ENCODE measurements around the gene NUDCD2.

Gene NUDCD2, protein sequence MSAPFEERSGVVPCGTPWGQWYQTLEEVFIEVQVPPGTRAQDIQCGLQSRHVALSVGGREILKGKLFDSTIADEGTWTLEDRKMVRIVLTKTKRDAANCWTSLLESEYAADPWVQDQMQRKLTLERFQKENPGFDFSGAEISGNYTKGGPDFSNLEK

DNA sequence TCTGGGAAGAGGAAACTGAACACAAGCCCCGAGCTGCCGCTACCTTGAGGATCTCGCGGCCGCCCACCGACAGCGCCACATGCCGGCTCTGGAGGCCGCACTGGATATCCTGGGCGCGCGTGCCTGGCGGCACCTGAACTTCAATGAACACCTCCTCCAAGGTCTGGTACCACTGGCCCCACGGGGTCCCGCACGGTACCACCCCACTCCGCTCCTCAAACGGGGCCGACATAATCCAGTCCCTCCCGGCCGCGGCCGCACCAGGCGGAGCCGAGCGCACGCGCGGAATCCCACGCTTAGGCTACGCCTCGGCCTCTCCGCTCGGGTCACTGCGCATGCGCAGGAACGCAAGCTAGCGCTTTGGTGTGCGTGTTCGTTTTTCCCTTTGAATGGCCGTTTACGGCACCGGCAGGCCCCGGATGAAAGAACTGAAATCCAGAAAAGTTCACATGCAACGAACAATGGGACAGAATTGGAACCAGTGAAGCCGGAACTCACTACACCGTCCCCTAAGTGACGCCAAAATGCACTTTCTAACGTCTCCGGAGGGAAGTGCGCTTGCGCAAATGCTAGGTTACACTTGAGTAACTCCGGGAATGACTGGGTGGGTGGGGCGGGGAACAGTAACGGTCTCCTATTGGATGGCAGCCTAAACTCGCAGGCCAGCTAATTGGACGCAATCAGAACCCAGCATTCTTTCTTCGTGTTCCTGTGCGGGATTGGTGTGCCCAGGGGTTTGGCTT is at the start of gene NUDCD2:
TSS of gene NUDCD2 (minus strand) at position 284 of the 743 bp plus-strand sequence. CDS start at position 232, 52 bp downstream.
- DNase-seq (ENCODE audit: low spot score) = peak; percentile 98

DNA sequence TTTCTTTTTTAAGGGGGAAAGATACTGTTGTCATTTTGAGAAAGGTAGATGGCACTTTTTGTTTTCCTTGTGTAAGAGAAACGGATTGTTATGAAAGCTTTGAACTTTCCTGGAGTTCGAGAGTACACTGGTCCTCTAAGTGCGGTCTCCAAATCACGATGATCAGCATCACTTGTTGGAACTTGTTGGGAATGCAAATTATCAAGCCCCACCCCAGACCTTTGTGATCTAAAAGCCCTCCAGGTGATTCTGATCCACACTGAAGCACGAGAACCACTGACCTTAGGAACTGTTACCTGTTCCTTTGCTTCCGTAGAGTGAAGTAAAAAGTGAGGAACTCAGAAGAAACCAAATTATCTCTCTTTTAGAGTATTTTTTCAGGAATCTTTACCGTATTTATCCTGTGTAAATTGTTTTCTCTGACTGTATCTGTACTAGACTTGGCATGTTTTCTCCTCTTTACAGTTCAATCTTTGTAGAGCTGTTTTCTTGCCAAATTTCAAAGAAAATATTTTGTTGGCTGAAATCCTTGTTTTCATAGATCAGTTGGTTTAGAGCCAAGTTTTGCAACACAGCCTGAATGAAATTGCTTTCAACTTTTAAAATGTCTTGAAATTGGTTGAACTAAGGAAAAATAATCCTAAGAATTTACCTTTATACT is 49.5 kb upstream of the NUDCD2 start:
- peak; percentile 62 for DNase-seq (ENCODE audit: low spot score)

DNA sequence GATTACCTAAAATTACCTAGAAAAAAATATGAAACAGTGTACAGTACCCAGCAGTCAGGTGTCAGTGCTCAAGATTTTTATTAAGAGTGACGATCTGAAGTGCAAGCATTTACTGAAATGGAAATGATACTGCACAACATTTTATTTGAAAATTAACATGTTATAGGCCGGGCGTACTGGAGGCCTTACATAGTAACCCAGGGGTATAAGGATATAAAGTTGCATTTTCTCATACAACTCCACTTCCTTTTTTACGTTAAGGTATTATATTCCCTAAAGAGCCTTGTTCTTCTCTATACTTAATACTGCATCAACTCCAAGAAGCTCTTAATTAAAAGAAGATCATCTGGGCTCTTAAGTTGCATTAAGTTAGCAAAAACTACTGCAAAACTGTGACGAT is 48.9 kb upstream of the NUDCD2 start:
- peak; percentile 8 for DNase-seq (ENCODE audit: low spot score)

- peak; percentile 50 for DNase-seq (ENCODE audit: low spot score)
Observed at GRCh38 chr5:163506726-163507125, 46.8 kb upstream of the NUDCD2 start.

DNA sequence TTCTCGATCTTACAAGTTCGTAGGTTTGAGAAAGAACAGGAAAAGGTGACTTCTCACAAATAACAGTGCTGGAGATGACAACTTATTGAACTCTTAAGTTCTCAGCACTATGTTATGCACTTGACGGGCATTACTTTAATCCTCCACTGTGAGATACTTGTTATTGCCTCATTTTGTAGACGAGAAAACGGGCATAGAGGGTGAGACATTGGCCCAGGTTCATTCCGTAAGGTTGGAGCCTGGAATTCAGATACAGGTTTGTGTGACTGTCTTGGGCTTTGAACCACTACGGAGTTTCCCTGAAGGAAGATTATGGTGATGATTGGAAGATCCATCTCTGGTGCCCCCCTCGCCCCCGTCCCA is 46.2 kb upstream of the NUDCD2 start:
- no peak for DNase-seq (ENCODE audit: low spot score)

- peak; percentile 94 for DNase-seq (ENCODE audit: low spot score)
Observed at GRCh38 chr5:163505368-163506094, 45.6 kb upstream of the NUDCD2 start, which contains the start of gene MAT2B. TSS of gene MAT2B (plus strand) at chr5:163505619. CDS start at chr5:163505687, 68 bp downstream.

DNA sequence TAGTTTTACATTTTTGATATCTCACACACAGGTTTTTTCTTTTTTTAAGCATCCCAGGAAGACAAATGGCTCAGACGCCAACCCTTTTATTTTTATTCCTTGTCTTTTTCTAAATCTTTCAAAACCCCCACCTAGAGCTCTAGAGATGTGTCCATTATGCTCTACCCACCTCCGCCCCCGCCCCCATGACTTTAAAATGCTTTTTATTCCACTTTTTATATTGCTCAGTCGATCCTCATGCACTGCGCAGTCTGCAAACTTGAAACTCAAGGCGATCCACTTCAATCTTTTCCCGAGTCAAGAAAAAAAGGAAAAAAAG is 45.1 kb upstream of the NUDCD2 start:
- DNase-seq (ENCODE audit: low spot score) = no peak

GRCh38 chr5:163504079-163504931 is 44.4 kb upstream of the NUDCD2 start:
- DNase-seq (ENCODE audit: low spot score) = peak; percentile 39

DNA sequence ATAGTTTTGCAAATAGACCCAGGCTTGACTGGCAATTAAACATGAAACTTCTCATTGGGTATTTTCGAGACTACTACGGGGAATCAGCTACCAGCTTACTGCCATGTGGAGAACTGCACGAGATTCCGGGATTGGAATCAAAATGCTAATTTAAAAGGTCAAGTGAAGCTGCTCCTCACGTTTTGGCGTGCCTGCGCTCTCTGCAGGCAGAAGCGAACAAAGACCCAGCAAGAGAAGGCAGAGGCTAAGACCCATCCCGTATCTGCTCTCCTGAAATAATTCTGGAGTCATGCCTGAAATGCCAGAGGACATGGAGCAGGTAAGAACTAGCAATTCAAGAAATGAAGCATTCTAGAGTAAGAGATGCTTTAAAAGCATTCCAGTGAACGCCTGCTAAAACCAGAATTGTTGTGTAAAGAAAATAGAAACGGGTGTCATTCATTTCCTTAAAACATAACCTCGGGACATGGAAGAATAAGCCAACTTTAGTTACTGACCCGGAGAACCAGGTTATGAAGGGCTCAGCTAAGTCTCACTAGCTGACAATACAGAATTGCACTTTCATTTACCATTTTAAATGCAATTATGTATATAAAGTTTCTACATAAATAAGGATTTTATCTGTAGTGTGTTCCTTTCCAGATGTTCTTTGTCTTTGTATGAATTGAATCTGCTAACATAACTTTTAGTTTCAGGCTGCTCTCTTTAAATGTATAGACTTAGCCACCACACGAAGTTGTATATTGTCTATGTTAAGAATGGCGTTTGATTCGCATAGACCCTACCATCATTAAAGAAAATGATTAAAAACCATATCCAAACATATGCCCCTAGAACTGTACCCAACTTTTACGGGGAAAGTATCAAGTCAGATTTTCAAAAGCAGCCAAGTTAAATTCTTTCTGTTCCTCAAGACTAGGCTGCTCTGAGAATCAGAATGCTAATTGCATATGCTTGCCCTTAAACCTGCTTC is 43.5 kb upstream of the NUDCD2 start:
- peak; percentile 44 for DNase-seq (ENCODE audit: low spot score)

DNA sequence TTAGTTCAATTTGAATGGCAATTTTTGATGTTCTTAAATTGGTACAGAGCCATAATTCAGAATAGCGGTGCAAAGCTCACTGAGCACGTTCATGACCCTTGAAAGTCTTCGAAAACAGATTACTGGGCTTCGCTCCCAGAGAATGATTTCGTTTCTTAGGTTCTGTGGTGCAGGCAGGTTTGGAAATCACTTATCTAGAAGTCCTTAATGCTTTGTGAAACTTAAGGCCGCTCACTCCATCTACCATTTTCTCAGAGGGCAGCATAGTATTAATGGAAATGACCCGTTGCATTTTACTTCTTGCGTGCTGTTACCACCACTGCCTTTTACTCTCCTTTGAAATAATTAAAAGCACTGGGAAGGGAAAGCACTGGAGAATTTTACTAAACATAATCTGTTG is 42.6 kb upstream of the NUDCD2 start:
- no peak for DNase-seq (ENCODE audit: low spot score)

DNA sequence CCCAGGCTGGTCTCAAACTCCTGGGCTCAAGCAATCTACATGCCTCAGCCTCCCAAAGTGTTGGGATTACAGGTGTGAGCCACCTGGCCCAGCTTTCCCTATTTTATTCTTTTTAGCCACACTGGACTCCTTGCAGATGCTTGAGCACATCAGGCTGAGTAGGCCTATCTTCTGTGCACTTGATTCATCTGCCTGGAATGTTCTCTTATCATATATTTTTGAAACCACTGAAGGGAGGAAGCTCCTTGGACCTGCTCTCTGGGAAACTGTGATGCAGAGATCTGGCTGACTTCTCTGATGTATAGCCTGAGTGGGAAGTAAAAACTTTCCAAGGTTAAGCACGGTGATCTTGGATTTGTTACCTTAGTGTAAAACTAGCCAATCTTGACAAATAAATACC is 39.0 kb upstream of the NUDCD2 start:
- no peak for DNase-seq (ENCODE audit: low spot score)

DNA sequence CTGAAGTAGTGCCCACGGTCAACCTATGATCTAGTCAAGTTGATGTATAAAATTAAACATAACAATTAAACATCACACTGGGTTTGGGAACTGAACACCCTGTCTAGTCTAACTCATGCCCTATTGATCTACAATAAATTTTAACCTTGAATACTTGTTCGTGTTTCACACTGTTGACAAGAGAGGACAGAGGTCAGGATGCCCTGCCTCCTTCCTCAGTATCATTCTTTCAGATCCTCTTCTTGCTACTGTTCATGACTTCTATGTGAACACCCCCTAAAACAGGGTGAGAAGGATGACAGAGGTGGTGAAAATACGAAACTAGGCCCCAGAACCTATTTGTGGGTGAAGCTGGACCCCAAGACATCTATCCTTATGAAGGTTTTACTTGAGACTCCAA is 37.4 kb upstream of the NUDCD2 start:
- DNase-seq (ENCODE audit: low spot score) = no peak

GRCh38 chr5:163496286-163496685 is 36.4 kb upstream of the NUDCD2 start:
- DNase-seq (ENCODE audit: low spot score) = no peak

DNA sequence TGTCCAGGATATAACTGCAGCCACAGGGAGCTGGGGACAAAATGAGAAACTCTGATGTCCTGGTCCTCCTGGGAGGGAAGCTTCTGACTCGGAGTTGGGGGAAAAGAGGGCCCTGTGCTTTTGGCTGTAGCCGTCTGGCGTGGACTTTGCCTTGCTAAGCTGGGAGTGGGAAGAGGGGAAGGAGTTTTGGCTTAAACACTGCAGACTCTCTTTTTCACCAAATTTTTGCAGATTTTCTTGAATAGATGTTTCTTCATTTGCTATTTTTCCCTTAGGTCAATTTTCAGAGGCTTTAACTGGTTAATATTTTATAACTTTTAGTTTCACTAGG is 29.8 kb upstream of the NUDCD2 start:
- DNase-seq (ENCODE audit: low spot score) = no peak

GRCh38 chr5:163489055-163489744 is 29.3 kb upstream of the NUDCD2 start:
- peak; percentile 8 for DNase-seq (ENCODE audit: low spot score)

- DNase-seq (ENCODE audit: low spot score) = no peak
Observed at GRCh38 chr5:163478982-163479271, 19.0 kb upstream of the NUDCD2 start.

- no peak for DNase-seq (ENCODE audit: low spot score)
Observed at GRCh38 chr5:163478126-163478981, 18.5 kb upstream of the NUDCD2 start.

DNA sequence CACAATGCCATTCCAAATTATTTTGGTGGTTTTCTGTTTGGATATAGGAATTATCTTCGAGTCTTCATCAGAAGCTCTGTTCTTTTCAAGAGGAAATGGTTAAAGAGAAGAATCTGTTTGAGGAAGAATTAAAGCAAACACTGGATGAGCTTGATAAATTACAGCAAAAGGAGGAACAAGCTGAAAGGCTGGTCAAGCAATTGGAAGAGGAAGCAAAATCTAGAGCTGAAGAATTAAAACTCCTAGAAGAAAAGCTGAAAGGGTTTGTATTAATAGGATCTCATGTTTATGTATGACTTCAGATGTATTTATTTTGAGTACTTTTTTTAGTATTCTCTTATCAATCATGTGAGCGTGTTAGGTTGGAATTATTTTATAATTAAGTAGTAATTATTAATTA is 15.5 kb upstream of the NUDCD2 start:
- DNase-seq (ENCODE audit: low spot score) = no peak

DNA sequence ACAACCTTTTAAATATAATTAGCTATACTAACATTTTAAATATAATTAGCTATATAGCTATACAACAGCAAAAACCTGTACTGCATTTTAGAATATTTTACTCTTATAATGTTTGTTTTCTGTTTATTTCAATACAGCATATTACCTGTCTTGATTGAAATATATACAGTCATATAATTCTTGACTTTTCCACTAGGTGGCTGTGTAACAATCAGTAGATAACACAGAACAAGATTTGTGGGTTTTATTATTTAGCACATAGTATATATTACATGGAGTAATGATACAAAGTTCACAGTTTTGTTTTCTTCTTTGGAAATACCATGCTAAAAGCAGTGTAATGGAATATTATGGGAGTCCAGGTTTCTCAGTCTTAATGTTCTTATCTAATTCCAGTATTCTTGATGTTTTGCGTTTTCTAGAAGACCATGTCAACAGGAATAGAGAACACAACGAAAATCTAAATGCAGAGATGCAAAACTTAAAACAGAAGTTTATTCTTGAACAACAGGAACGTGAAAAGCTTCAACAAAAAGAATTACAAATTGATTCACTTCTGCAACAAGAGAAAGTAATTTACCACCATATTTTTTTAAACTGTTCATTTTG is 13.8 kb upstream of the NUDCD2 start:
- peak; percentile 20 for DNase-seq (ENCODE audit: low spot score)
